H9 (cell line): ENCODE measurements around the gene GRAP2. TPM values are rescaled to one million over a fixed set of nuclear protein-coding genes. Genes with fewer than 3 reads are reported as not detected.

Source experiments
- DNase-seq: peaks from one replicate; pipeline ENCODE4 v3.0.0-alpha.2; 2017
- H2AFZ ChIP-seq: one replicate; pipeline ENCODE4 v1.6.1; 2013; ENCODE audit warnings: mild to moderate bottlenecking, low read length, control low read depth, moderate library complexity
- H2AK5ac ChIP-seq: 2 replicates; pipeline ENCODE4 v1.6.1; 2013; ENCODE audit warnings: low read length, control low read depth, mixed read lengths; ENCODE audit not compliant: insufficient read length
- H2BK120ac ChIP-seq: one replicate; pipeline ENCODE4 v1.6.1; 2013; ENCODE audit warnings: low read depth, mild to moderate bottlenecking, low read length, control low read depth, inconsistent platforms; ENCODE audit not compliant: poor library complexity, severe bottlenecking
- H2BK12ac ChIP-seq: 2 replicates; pipeline ENCODE4 v1.6.1; 2013; ENCODE audit warnings: low read length, control low read depth, mixed read lengths, low read depth; ENCODE audit not compliant: insufficient read length
- H2BK15ac ChIP-seq: 2 replicates; pipeline ENCODE4 v1.6.1; 2013; ENCODE audit warnings: low read depth, low read length, control low read depth
- H2BK20ac ChIP-seq: one replicate; pipeline ENCODE4 v1.6.1; 2013; ENCODE audit warnings: low read depth, mild to moderate bottlenecking, low read length, control low read depth, inconsistent platforms; ENCODE audit not compliant: poor library complexity, severe bottlenecking
- H2BK5ac ChIP-seq: 2 replicates; pipeline ENCODE4 v1.6.1; 2013; ENCODE audit warnings: low read length, control low read depth, mixed read lengths; ENCODE audit not compliant: insufficient read length
- H3K14ac ChIP-seq: 2 replicates; pipeline ENCODE4 v1.6.1; 2013; ENCODE audit warnings: low read length, control low read depth; ENCODE audit not compliant: insufficient read depth
- H3K18ac ChIP-seq: 2 replicates; pipeline ENCODE4 v1.6.1; 2013; ENCODE audit warnings: low read depth, mild to moderate bottlenecking, mixed read lengths, low read length, control low read depth; ENCODE audit not compliant: insufficient read length
- H3K23ac ChIP-seq: 2 replicates; pipeline ENCODE4 v1.6.1; 2013; ENCODE audit warnings: low read length, control low read depth, mixed read lengths, low read depth; ENCODE audit not compliant: insufficient read length
- H3K23me2 ChIP-seq: 2 replicates; pipeline ENCODE4 v1.6.1; 2013; ENCODE audit warnings: low read depth, mild to moderate bottlenecking, mixed read lengths, low read length, control low read depth; ENCODE audit not compliant: insufficient read length, poor library complexity, severe bottlenecking
- H3K27ac ChIP-seq: 2 replicates; pipeline ENCODE4 v1.5.1; 2013; ENCODE audit warnings: low read length, control low read depth, mixed read lengths, low read depth; ENCODE audit not compliant: insufficient read length
- H3K27me3 ChIP-seq: 2 replicates; pipeline ENCODE4 v1.6.1; 2013; ENCODE audit warnings: low read length, control low read depth, inconsistent platforms; ENCODE audit not compliant: insufficient read depth
- H3K4ac ChIP-seq: 2 replicates; pipeline ENCODE4 v1.6.1; 2013; ENCODE audit warnings: low read depth, mild to moderate bottlenecking, control low read depth, inconsistent platforms, low read length, moderate library complexity
- H3K4me1 ChIP-seq: 2 replicates; pipeline ENCODE4 v1.6.1; 2013; ENCODE audit warnings: low read length, control low read depth, inconsistent platforms; ENCODE audit not compliant: insufficient read depth
- H3K4me2 ChIP-seq: 2 replicates; pipeline ENCODE4 v1.6.1; 2013; ENCODE audit warnings: low read length, control low read depth, mixed read lengths; ENCODE audit not compliant: insufficient read length, insufficient read depth
- H3K56ac ChIP-seq: 2 replicates; pipeline ENCODE4 v1.6.1; 2013; ENCODE audit warnings: low read depth, mild to moderate bottlenecking, mixed read lengths, low read length, control low read depth; ENCODE audit not compliant: insufficient read length
- H3K79me1 ChIP-seq: 2 replicates; pipeline ENCODE4 v1.6.1; 2013; ENCODE audit warnings: low read depth, mild to moderate bottlenecking, moderate library complexity, low read length, control low read depth, inconsistent platforms; ENCODE audit not compliant: insufficient read depth, poor library complexity, severe bottlenecking
- H3K79me2 ChIP-seq: 2 replicates; pipeline ENCODE4 v1.6.1; 2013; ENCODE audit warnings: low read length, control low read depth, inconsistent platforms; ENCODE audit not compliant: insufficient read depth
- H3K9ac ChIP-seq: 2 replicates; pipeline ENCODE4 v1.6.1; 2013; ENCODE audit warnings: low read length, control low read depth, mixed read lengths; ENCODE audit not compliant: insufficient read length; ENCODE audit errors: extremely low read depth
- H3K9me3 ChIP-seq: one replicate; pipeline ENCODE4 v1.6.1; 2013; ENCODE audit warnings: low read depth, low read length, inconsistent platforms; ENCODE audit not compliant: control insufficient read depth
- H3T11ph ChIP-seq: one replicate; pipeline ENCODE4 v1.6.1; 2013; ENCODE audit warnings: mild to moderate bottlenecking, low read length, control low read depth, inconsistent platforms
- H4K20me1 ChIP-seq: one replicate; pipeline ENCODE4 v1.6.1; 2013; ENCODE audit not compliant: control insufficient read depth, insufficient read length, insufficient read depth
- H4K5ac ChIP-seq: 2 replicates; pipeline ENCODE4 v1.6.1; 2013; ENCODE audit warnings: low read depth, mild to moderate bottlenecking, mixed read lengths, low read length, control low read depth; ENCODE audit not compliant: insufficient read length
- H4K8ac ChIP-seq: replicated peaks from 2 replicates; pipeline ENCODE4 v1.6.1; 2013; ENCODE audit warnings: low read length, control low read depth, mixed read lengths, low read depth; ENCODE audit not compliant: insufficient read length
- H4K91ac ChIP-seq: 2 replicates; pipeline ENCODE4 v1.6.1; 2013; ENCODE audit warnings: low read depth, mild to moderate bottlenecking, moderate library complexity, mixed read lengths, low read length, control low read depth; ENCODE audit not compliant: insufficient read length
- H3K27ac Mint-ChIP-seq, 3 experiments: 2 replicates in 2 of 3; 3 replicates in 1 of 3; pipeline ENCODE4 v1.8.0; 2020 to 2021; ENCODE audit warnings: mixed read lengths in 3 of 3, mild to moderate bottlenecking in 1 of 3, moderate library complexity in 1 of 3
- H3K27me3 Mint-ChIP-seq: 2 replicates; pipeline ENCODE4 v1.8.0; 2021; ENCODE audit warnings: low read depth, mild to moderate bottlenecking, moderate library complexity, mixed read lengths
- H3K36me3 Mint-ChIP-seq, 3 experiments: 2 replicates in 2 of 3; 3 replicates in 1 of 3; pipeline ENCODE4 v1.8.0; 2020 to 2021; ENCODE audit warnings: low read depth in 3 of 3, mixed read lengths in 3 of 3; ENCODE audit not compliant: insufficient read depth in 1 of 3
- H3K4me1 Mint-ChIP-seq, 2 experiments: 2 replicates each; pipeline ENCODE4 v1.8.0; 2020; ENCODE audit warnings: mixed read lengths in 2 of 2
- H3K4me3 Mint-ChIP-seq, 2 experiments: 2 replicates in 1 of 2; 3 replicates in 1 of 2; pipeline ENCODE4 v1.8.0; 2020 to 2021; ENCODE audit warnings: mild to moderate bottlenecking in 2 of 2, mixed read lengths in 2 of 2, moderate library complexity in 1 of 2
- H3K9me3 Mint-ChIP-seq, 2 experiments: 2 replicates in 1 of 2; 3 replicates in 1 of 2; pipeline ENCODE4 v1.8.0; 2020; ENCODE audit warnings: mild to moderate bottlenecking in 2 of 2, mixed read lengths in 2 of 2, moderate library complexity in 1 of 2
- CTCF ChIP-seq: fragments of 200-600 bp; sonication (generic); conservative IDR thresholded peaks from 3 replicates; pipeline ENCODE4 v1.8.0; 2021; ENCODE audit warnings: antibody characterized with exemption, mild to moderate bottlenecking
- WGBS: extraction: QIAGEN DNeasy Blood & Tissue Kit; methylation state at CpG from one replicate; pipeline ENCODE4 v1.1.7; 2013; ENCODE audit warnings: missing lambda C conversion rate, low lambda C conversion rate, mixed read lengths; ENCODE audit not compliant: insufficient read length; ENCODE audit errors: extremely low coverage; 5-methylcytosine and 5-hydroxymethylcytosine counted together
- total RNA-seq: library from RNA; stranded (reverse); gene quantifications from 2 replicates; pipeline ENCODE4 v1.2.1, GENCODE V29; 2021

GRAP2 gene
- total RNA-seq, 1 experiment from 2014 or later, result not detected

GRCh38 chr22:39970742-39971141 is 69.9 kb downstream of the GRAP2 start:
- H3K79me2 ChIP-seq, result no peaks in the 10 kb centered on the region
- H3K18ac ChIP-seq, result no peak overlapping the region
- H3K27ac Mint-ChIP-seq, result no peak overlapping the region
- no peaks in the 10 kb centered on the region for H3K4me1 ChIP-seq
- no peak overlapping the region for H4K5ac ChIP-seq
- H3K14ac ChIP-seq, result no peak overlapping the region
- DNase-seq, result no peak
- no peak overlapping the region for H4K8ac ChIP-seq
- no peak overlapping the region for H3K27ac ChIP-seq
- H3K56ac ChIP-seq, result no peak overlapping the region
- no peak overlapping the region for H3K4ac ChIP-seq
- no peak for TF ChIP-seq CTCF
- H3K4me3 Mint-ChIP-seq, result no peak overlapping the region
- no peak overlapping the region for H2BK5ac ChIP-seq
- H3K4me1 Mint-ChIP-seq, result peaks cover 16 to 25% of the 10 kb centered on the region in 2 experiments
- no peak overlapping the region for H4K91ac ChIP-seq
- H2AFZ ChIP-seq, result no peak overlapping the region
- no peak overlapping the region for H2BK15ac ChIP-seq
- H2BK12ac ChIP-seq, result no peak overlapping the region
- H3K27me3 ChIP-seq, result no peaks in the 10 kb centered on the region
- no peak overlapping the region for H2BK20ac ChIP-seq
- no peak overlapping the region for H3T11ph ChIP-seq
- H3K9me3 ChIP-seq, result no peaks in the 10 kb centered on the region
- peaks cover 34% of the 10 kb centered on the region for H3K27me3 Mint-ChIP-seq
- H2AK5ac ChIP-seq, result no peak overlapping the region
- no peaks in the 10 kb centered on the region for H3K23me2 ChIP-seq
- H3K36me3 Mint-ChIP-seq, result no peaks in the 10 kb centered on the region
- H3K4me2 ChIP-seq, result no peak overlapping the region
- no peak overlapping the region for H2BK120ac ChIP-seq
- no peak overlapping the region for H3K9ac ChIP-seq
- no CpG with 5 or more reads among the region's 10 CpGs for WGBS
- no peak overlapping the region for H3K23ac ChIP-seq
- no peaks in the 10 kb centered on the region for H3K79me1 ChIP-seq
- no peaks in the 10 kb centered on the region for H4K20me1 ChIP-seq
- no peaks in the 10 kb centered on the region for H3K9me3 Mint-ChIP-seq
